K562 (cell line): ENCODE data around the gene SLX4IP.
A peak's percentile ranks its signal among the peaks of the same experiment; 100 is the strongest.

ENCODE experiments used
- CTCF ChIP-seq, 3 experiments: IDR thresholded peaks in 2 of 3; conservative IDR thresholded peaks in 1 of 3; 2 replicates each; pipeline ENCODE4 v1.5.1; 2011 to 2012; ENCODE audit warnings: low read length in 3 of 3, mild to moderate bottlenecking in 3 of 3, control low read depth in 2 of 3, improper control_type of control experiment in 1 of 3, inconsistent platforms in 1 of 3, low read depth in 1 of 3, mixed read lengths in 1 of 3, moderate library complexity in 1 of 3; ENCODE audit not compliant: insufficient read depth in 2 of 3
- KAT7 ChIP-seq: sonication (generic); formaldehyde crosslinking; IDR thresholded peaks from 2 replicates; pipeline ENCODE4 v1.8.0; 2022; ENCODE audit warnings: missing genetic modification reagents, mild to moderate bottlenecking, borderline replicate concordance
- SIRT6 ChIP-seq: IDR thresholded peaks from one replicate; pipeline ENCODE4 v1.6.1; 2012; ENCODE audit warnings: low read depth, mild to moderate bottlenecking, control low read depth, inconsistent platforms, low read length, moderate library complexity
- ZNF324 ChIP-seq: fragments of 250-450 bp; sonication (Bioruptor Pico); IDR thresholded peaks from 2 replicates; pipeline ENCODE4 v1.4.0; 2020; ENCODE audit warnings: mild to moderate bottlenecking
- TF ChIP-seq, protein P1 (sequence below): sonication (generic); formaldehyde crosslinking; IDR thresholded peaks from 2 replicates; pipeline ENCODE4 v1.8.0; 2022; ENCODE audit warnings: missing genetic modification reagents, mild to moderate bottlenecking, borderline replicate concordance

DNA sequence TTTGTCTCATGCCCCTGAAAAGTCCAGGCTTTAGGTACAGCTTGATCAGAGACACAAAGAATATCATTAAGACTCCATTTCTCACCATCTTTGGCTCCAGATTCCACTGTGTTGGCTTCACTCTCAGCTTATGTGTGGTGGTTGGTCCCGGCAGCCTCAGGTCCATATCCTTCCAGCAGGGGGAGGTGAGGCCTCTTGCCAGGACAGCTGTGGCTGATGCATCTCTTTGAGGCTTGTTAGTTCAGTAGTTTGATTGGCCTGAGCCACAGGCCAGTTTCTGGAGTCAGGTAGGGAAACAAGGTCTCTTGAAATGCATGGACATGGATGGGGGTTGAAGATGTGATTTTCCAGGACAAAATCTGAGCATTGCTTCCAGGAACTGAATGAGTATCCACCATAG lies 176.3 kb downstream of the SLX4IP start:
- TF ChIP-seq SIRT6 (no peak), KAT7 (CRISPR knock-in tag) (no peak), CTCF (IDR thresholded peaks at IDR 0.05 in 2 of 3, conservative IDR thresholded peaks at IDR 0.05 in 1 of 3; ENCODE audit: insufficient read depth in 2 of 3, low read depth in 1 of 3, low read length in 3 of 3) (peak; percentile 21 to 41 (median 28); a peak in 4 of 6 replicates), ZNF324 (CRISPR knock-in tag) (no peak)
- TF ChIP-seq, protein P1, sequence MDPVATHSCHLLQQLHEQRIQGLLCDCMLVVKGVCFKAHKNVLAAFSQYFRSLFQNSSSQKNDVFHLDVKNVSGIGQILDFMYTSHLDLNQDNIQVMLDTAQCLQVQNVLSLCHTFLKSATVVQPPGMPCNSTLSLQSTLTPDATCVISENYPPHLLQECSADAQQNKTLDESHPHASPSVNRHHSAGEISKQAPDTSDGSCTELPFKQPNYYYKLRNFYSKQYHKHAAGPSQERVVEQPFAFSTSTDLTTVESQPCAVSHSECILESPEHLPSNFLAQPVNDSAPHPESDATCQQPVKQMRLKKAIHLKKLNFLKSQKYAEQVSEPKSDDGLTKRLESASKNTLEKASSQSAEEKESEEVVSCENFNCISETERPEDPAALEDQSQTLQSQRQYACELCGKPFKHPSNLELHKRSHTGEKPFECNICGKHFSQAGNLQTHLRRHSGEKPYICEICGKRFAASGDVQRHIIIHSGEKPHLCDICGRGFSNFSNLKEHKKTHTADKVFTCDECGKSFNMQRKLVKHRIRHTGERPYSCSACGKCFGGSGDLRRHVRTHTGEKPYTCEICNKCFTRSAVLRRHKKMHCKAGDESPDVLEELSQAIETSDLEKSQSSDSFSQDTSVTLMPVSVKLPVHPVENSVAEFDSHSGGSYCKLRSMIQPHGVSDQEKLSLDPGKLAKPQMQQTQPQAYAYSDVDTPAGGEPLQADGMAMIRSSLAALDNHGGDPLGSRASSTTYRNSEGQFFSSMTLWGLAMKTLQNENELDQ (CRISPR knock-in tag) = no peak
